H1 (cell line): Measurements from ENCODE around the gene LCOR. TPM values are rescaled to one million over a fixed set of nuclear protein-coding genes. Genes with fewer than 3 reads are reported as not detected.

Source experiments
- CTCF ChIA-PET: fragments of 300-600 bp; sonication (Branson Sonifier 250); formaldehyde crosslinking; loops from one replicate; lab custom pipeline; 2021; ENCODE audit not compliant: partially characterized antibody; lab: Charles Lee
- POLR2A ChIA-PET: fragments of 300-600 bp; sonication (Branson Sonifier 250); formaldehyde crosslinking; loops from one replicate; lab custom pipeline; 2021; ENCODE audit warnings: inconsistent platforms; ENCODE audit not compliant: partially characterized antibody; lab: Charles Lee
- DNase-seq, 2 experiments: peaks; one replicate each; pipeline versions ENCODE4 v3.0.0 to v3.0.0-alpha.2; 2010 to 2022; ENCODE audit warnings: low spot score in 2 of 2, low read depth in 1 of 2, mixed read lengths in 1 of 2
- FAIRE-seq: peaks from 2 replicates; lab custom pipeline; 2011; peaks lifted over from hg19 to GRCh38; lab: Jason Lieb, UNC
- H2AFZ ChIP-seq: 2 replicates; pipeline ENCODE4 v1.8.1; 2012; ENCODE audit warnings: low read length, inconsistent platforms
- H2AK5ac ChIP-seq: 2 replicates; pipeline ENCODE4 v1.6.1; 2013; ENCODE audit warnings: low read depth, low read length
- H2BK120ac ChIP-seq: replicated peaks from 2 replicates; pipeline ENCODE3; 2013; ENCODE audit warnings: low read depth, low read length, inconsistent platforms
- H2BK12ac ChIP-seq: 2 replicates; pipeline ENCODE4 v1.6.1; 2013; ENCODE audit warnings: low read depth, low read length
- H2BK15ac ChIP-seq: 2 replicates; pipeline ENCODE4 v1.6.1; 2013; ENCODE audit warnings: low read length
- H2BK20ac ChIP-seq: 2 replicates; pipeline ENCODE4 v1.6.1; 2013; ENCODE audit warnings: low read length
- H2BK5ac ChIP-seq: 2 replicates; pipeline ENCODE4 v1.6.1; 2013; ENCODE audit warnings: low read depth, low read length
- H3K14ac ChIP-seq: 2 replicates; pipeline ENCODE4 v1.6.1; 2013; ENCODE audit warnings: inconsistent platforms; ENCODE audit not compliant: insufficient read length
- H3K18ac ChIP-seq: 2 replicates; pipeline ENCODE4 v1.6.1; 2013; ENCODE audit warnings: low read length; ENCODE audit errors: extremely low read depth
- H3K23ac ChIP-seq: 2 replicates; pipeline ENCODE4 v1.6.1; 2013; ENCODE audit warnings: inconsistent platforms; ENCODE audit not compliant: insufficient read length
- H3K23me2 ChIP-seq: 2 replicates; pipeline ENCODE4 v1.6.1; 2013; ENCODE audit warnings: low read depth, low read length
- H3K27ac ChIP-seq: 2 replicates; pipeline ENCODE4 v1.6.1; 2011; ENCODE audit warnings: low read depth, low read length, inconsistent platforms
- H3K27me3 ChIP-seq, 4 experiments: replicated peaks in 1 of 4; 1 replicate in 1 of 4; 2 replicates in 3 of 4; pipeline versions ENCODE4 v1.6.1 to v1.8.1; 2011 to 2013; ENCODE audit warnings: low read length in 3 of 4, mild to moderate bottlenecking in 3 of 4, inconsistent platforms in 2 of 4, mixed read lengths in 2 of 4, moderate library complexity in 1 of 4; ENCODE audit not compliant: control insufficient read depth in 3 of 4, insufficient read depth in 3 of 4; ENCODE audit errors: extremely low read depth in 1 of 4
- H3K36me3 ChIP-seq, 4 experiments: 2 replicates each; pipeline versions ENCODE4 v1.6.1 to v1.8.1; 2011 to 2013; ENCODE audit warnings: mild to moderate bottlenecking in 4 of 4, low read length in 3 of 4, moderate library complexity in 2 of 4, control low read depth in 1 of 4, inconsistent platforms in 1 of 4; ENCODE audit not compliant: insufficient read depth in 4 of 4, control insufficient read depth in 2 of 4
- H3K4ac ChIP-seq: replicated peaks from 2 replicates; pipeline ENCODE3; 2013; ENCODE audit warnings: low read length, low read depth, mixed read lengths, inconsistent platforms; ENCODE audit not compliant: insufficient read length
- H3K4me1 ChIP-seq, 4 experiments: replicated peaks in 1 of 4; 1 replicate in 1 of 4; 2 replicates in 3 of 4; pipeline versions ENCODE4 v1.6.1 to v1.8.1; 2011 to 2013; ENCODE audit warnings: low read length in 3 of 4, inconsistent platforms in 2 of 4, mixed read lengths in 1 of 4; ENCODE audit not compliant: insufficient read depth in 4 of 4, control insufficient read depth in 3 of 4
- H3K4me2 ChIP-seq, 2 experiments: 2 replicates each; pipeline versions ENCODE4 v1.6.1 to v1.8.1; 2011 to 2013; ENCODE audit warnings: low read depth in 2 of 2, low read length in 2 of 2, control low read depth in 1 of 2, inconsistent platforms in 1 of 2, mild to moderate bottlenecking in 1 of 2; ENCODE audit not compliant: insufficient read depth in 1 of 2
- H3K4me3 ChIP-seq, 4 experiments: fragments of 200-600, 300-600 bp in 1 of 4; sonication (generic), shearing (Covaris generic), sonication (Bioruptor Twin) in 1 of 4; 2 replicates each; pipeline versions ENCODE4 v1.5.1 to v1.8.1; 2011 to 2016; ENCODE audit warnings: low read length in 4 of 4, low read depth in 3 of 4, control low read depth in 2 of 4, inconsistent platforms in 2 of 4, mild to moderate bottlenecking in 2 of 4, mixed read lengths in 1 of 4, moderate library complexity in 1 of 4; ENCODE audit not compliant: insufficient read depth in 2 of 4; ENCODE audit errors: extremely low read depth in 1 of 4
- H3K56ac ChIP-seq: replicated peaks from 2 replicates; pipeline ENCODE3; 2013; ENCODE audit warnings: low read depth, mild to moderate bottlenecking, mixed read lengths, low read length, inconsistent platforms; ENCODE audit not compliant: insufficient read length
- H3K79me1 ChIP-seq: 2 replicates; pipeline ENCODE4 v1.6.1; 2013; ENCODE audit warnings: low read depth, low read length, control low read depth
- H3K79me2 ChIP-seq, 2 experiments: 2 replicates each; pipeline versions ENCODE4 v1.6.1 to v1.8.1; 2012 to 2013; ENCODE audit warnings: low read length in 2 of 2, mild to moderate bottlenecking in 2 of 2, inconsistent platforms in 1 of 2; ENCODE audit not compliant: insufficient read depth in 2 of 2, control insufficient read depth in 1 of 2
- H3K9ac ChIP-seq, 4 experiments: replicated peaks in 1 of 4; 1 replicate in 1 of 4; 2 replicates in 3 of 4; pipeline versions ENCODE4 v1.6.1 to v1.8.1; 2011 to 2013; ENCODE audit warnings: low read depth in 3 of 4, low read length in 3 of 4, control low read depth in 2 of 4, mild to moderate bottlenecking in 2 of 4, moderate library complexity in 2 of 4, inconsistent platforms in 1 of 4; ENCODE audit errors: extremely low read depth in 1 of 4
- H3K9me3 ChIP-seq, 2 experiments: 2 replicates each; pipeline versions ENCODE4 v1.6.1 to v1.8.1; 2012 to 2013; ENCODE audit warnings: mild to moderate bottlenecking in 2 of 2, moderate library complexity in 2 of 2, control low read depth in 1 of 2, inconsistent platforms in 1 of 2, low read depth in 1 of 2, low read length in 1 of 2, mixed read lengths in 1 of 2; ENCODE audit not compliant: insufficient read depth in 2 of 2
- H4K20me1 ChIP-seq, 2 experiments: replicated peaks in 1 of 2; 2 replicates each; pipeline versions ENCODE3 to v1.8.1; 2011 to 2013; ENCODE audit warnings: inconsistent platforms in 2 of 2, low read length in 2 of 2, mild to moderate bottlenecking in 1 of 2; ENCODE audit not compliant: insufficient read depth in 2 of 2, control insufficient read depth in 1 of 2
- H4K5ac ChIP-seq: 2 replicates; pipeline ENCODE4 v1.6.1; 2013; ENCODE audit warnings: low read length, low read depth, mixed read lengths, inconsistent platforms; ENCODE audit not compliant: insufficient read length
- H4K8ac ChIP-seq: 2 replicates; pipeline ENCODE4 v1.8.0; 2013; ENCODE audit warnings: mild to moderate bottlenecking, moderate library complexity, low read length, inconsistent platforms; ENCODE audit not compliant: insufficient read depth; ENCODE audit errors: extremely low read depth
- H4K91ac ChIP-seq: replicated peaks from 2 replicates; pipeline ENCODE3; 2013; ENCODE audit warnings: low read length, mixed read lengths, inconsistent platforms; ENCODE audit not compliant: insufficient read length
- BACH1 ChIP-seq: IDR thresholded peaks from 2 replicates; pipeline ENCODE4 v1.6.1; 2012; ENCODE audit warnings: low read length, improper control_type of control experiment
- RFX5 ChIP-seq: IDR thresholded peaks from 2 replicates; pipeline ENCODE4 v1.6.1; 2011; ENCODE audit warnings: low read depth, low read length, improper control_type of control experiment, borderline replicate concordance
- WGBS, 2 experiments: shearing (Covaris generic) in 1 of 2; methylation state at CpG; one replicate each; pipeline versions ENCODE4 v1.1.6 to v1.1.7; 2013 to 2015; ENCODE audit warnings: low lambda C conversion rate in 2 of 2, mixed read lengths in 2 of 2, inconsistent platforms in 1 of 2, low coverage in 1 of 2, missing lambda C conversion rate in 1 of 2; ENCODE audit not compliant: insufficient replicate concordance in 2 of 2, insufficient coverage in 1 of 2, insufficient read length in 1 of 2; ENCODE audit errors: extremely low coverage in 1 of 2, missing lambda C conversion rate in 1 of 2; 5-methylcytosine and 5-hydroxymethylcytosine counted together
- polyA plus RNA-seq, 7 experiments: library from polyadenylated mRNA; depleted of rRNA in 3 of 7; stranded (reverse) in 5 of 7; unstranded in 2 of 7; fragments of >200 nt in 5 of 7; fragments of 200-250 nt in 2 of 7; gene quantifications; 1 replicate in 5 of 7; 2 replicates in 1 of 7; 4 replicates in 1 of 7; pipeline versions ENCODE4 v1.2.1 to v1.2.3, GENCODE V29; 2011 to 2013; ENCODE audit warnings: missing spikeins in 2 of 7, mixed read lengths in 2 of 7
- total RNA-seq: library from RNA; stranded (reverse); fragmentation: NEBNext Ultra II Directional; extraction: Animal tissue kit (Norgen Biotek cat#: 25700); gene quantifications from 2 replicates; pipeline ENCODE4 v1.2.1, GENCODE V29; 2021
- TF ChIP-seq, protein P1 (sequence below): IDR thresholded peaks from 2 replicates; pipeline ENCODE4 v1.6.1; 2011; ENCODE audit warnings: low read length, improper control_type of control experiment
- TF ChIP-seq, protein P2 (sequence below): IDR thresholded peaks from 2 replicates; pipeline ENCODE4 v1.6.1; 2012; ENCODE audit warnings: low read length, inconsistent platforms

Gene LCOR
- total and polyA plus RNA-seq, 2 of the 8 experiments (the other 6 are each of a cell fraction or from before 2014, with no cell fraction given) = 4.7 to 25.5 TPM

DNA sequence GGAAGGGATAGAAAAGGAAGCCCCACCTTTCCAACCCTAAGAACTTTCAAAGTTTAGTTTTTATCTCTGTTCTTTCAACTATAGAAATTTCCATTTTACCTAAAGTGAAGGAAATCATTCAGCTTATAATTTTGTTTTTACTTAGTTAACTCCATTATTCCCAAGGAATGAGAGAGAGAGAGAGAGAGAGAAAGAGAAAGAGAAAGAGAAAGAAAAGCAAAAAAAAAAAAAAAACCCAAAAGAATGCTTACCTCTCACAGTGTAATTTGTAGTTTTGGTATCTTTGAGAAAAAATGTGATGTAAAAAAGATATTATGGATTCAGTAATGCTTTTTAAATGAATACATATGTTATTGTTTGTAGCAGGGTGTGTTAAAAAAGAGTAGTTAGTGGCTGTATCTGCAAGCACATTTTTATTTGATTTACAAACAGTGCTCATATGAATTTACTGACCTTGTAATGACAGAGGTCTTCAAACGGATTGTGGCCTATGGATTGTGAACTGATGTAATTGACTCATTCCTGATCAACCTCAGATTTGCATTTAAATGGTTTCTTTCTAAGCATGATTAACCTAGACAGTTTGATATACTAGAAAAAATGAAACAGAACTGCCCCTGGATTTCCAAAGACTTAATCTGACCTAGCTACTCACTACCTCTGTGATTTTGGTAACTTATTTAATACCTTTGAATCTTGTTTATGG, 64.9 kb downstream of the LCOR start:
- Histone ChIP-seq H3K56ac (no peak overlapping the region), H2BK20ac (no peak overlapping the region), H3K14ac (no peak overlapping the region), H4K91ac (no peak overlapping the region), H2AFZ (no peak overlapping the region), H3K27ac (no peak overlapping the region), H3K4me2 (no peak overlapping the region), H2AK5ac (no peak overlapping the region), H3K4me3 (no peak overlapping the region), H2BK5ac (no peak overlapping the region), H3K36me3 (peaks cover 0 to 2% (median 0%) of the 10 kb centered on the region in 4 experiments; a peak in 1 of 8 replicates), H2BK12ac (no peak overlapping the region), H3K18ac (no peak overlapping the region), H4K20me1 (peaks cover 2 to 3% of the 10 kb centered on the region in 2 experiments), H3K4ac (no peak overlapping the region), H3K4me1 (peaks cover 0 to 4% (median 0%) of the 10 kb centered on the region in 4 experiments; a peak in 1 of 7 replicates), H2BK120ac (no peak overlapping the region), H2BK15ac (no peak overlapping the region), H3K27me3 (no peaks in the 10 kb centered on the region), H3K79me2 (peaks cover 0 to 88% of the 10 kb centered on the region in 2 experiments; a peak in 3 of 4 replicates), H3K23ac (no peak overlapping the region), H3K9ac (no peak overlapping the region), H4K8ac (no peak overlapping the region), H3K23me2 (no peaks in the 10 kb centered on the region; the same call in 1 of the 2 replicates), H3K79me1 (no peaks in the 10 kb centered on the region), H4K5ac (no peak overlapping the region), H3K9me3 (peaks cover 0 to under 1% of the 10 kb centered on the region in 2 experiments; a peak in 1 of 4 replicates)
- whole genome bisulfite sequencing, 2 experiments = 67% methylated on average over 1 of the region's 1 CpG; no CpG with 5 or more reads in 1 of the 2 experiments
- DNase-seq (no peak), FAIRE-seq (no peak)
- ChIA-PET CTCF (interaction anchor here (0.8 to 1.3 kb wide), 4 partner anchors 10 to 313 kb away, joined by 3 read pairs; no protein-coding TSS in a partner anchor), POLR2A (no interaction called here)
- TF ChIP-seq, protein P1, sequence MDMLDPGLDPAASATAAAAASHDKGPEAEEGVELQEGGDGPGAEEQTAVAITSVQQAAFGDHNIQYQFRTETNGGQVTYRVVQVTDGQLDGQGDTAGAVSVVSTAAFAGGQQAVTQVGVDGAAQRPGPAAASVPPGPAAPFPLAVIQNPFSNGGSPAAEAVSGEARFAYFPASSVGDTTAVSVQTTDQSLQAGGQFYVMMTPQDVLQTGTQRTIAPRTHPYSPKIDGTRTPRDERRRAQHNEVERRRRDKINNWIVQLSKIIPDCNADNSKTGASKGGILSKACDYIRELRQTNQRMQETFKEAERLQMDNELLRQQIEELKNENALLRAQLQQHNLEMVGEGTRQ = no peak
- TF ChIP-seq BACH1 = no peak
- no peak for TF ChIP-seq RFX5
- TF ChIP-seq, protein P2, sequence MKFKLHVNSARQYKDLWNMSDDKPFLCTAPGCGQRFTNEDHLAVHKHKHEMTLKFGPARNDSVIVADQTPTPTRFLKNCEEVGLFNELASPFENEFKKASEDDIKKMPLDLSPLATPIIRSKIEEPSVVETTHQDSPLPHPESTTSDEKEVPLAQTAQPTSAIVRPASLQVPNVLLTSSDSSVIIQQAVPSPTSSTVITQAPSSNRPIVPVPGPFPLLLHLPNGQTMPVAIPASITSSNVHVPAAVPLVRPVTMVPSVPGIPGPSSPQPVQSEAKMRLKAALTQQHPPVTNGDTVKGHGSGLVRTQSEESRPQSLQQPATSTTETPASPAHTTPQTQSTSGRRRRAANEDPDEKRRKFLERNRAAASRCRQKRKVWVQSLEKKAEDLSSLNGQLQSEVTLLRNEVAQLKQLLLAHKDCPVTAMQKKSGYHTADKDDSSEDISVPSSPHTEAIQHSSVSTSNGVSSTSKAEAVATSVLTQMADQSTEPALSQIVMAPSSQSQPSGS = no peak
